CD4-positive, alpha-beta T cell treated with Interleukin-17A for 1 hour (primary cell): ENCODE results near the gene CTAGE6.
"Not testable (repeated sequence)": the region's sequence is repeated elsewhere in the genome, so short reads cannot be mapped to it uniquely, and the experiment has no call there.

Experiments used
- DNase-seq: peaks from one replicate; pipeline ENCODE4 v3.0.0-alpha.2; 2020

Gene CTAGE6

GRCh38 chr7:143715543-143716193, 41.8 kb downstream of the CTAGE6 start:
- not testable (repeated sequence) for DNase-seq

- not testable (repeated sequence) for DNase-seq
Observed at GRCh38 chr7:143714581-143715454, 42.7 kb downstream of the CTAGE6 start.

- not testable (repeated sequence) for DNase-seq
Observed at GRCh38 chr7:143712381-143712780, 45.1 kb downstream of the CTAGE6 start.

GRCh38 chr7:143711727-143712324, 45.7 kb downstream of the CTAGE6 start:
- not testable (repeated sequence) for DNase-seq

GRCh38 chr7:143709895-143710294, 47.6 kb downstream of the CTAGE6 start:
- DNase-seq: not testable (repeated sequence)
